Endothelial cell (in vitro differentiated cells): ENCODE data around the gene TUSC1. TPM values are rescaled to one million over a fixed set of nuclear protein-coding genes. Genes with fewer than 3 reads are reported as not detected.
"Not testable (repeated sequence)": the region's sequence is repeated elsewhere in the genome, so short reads cannot be mapped to it uniquely, and the experiment has no call there.

Source experiments
- DNase-seq: peaks from one replicate; pipeline ENCODE4 v3.0.0; 2021; ENCODE audit warnings: low spot score
- H3K27ac Mint-ChIP-seq: one replicate; pipeline ENCODE4 v1.8.0; 2021; ENCODE audit warnings: mixed read lengths, inconsistent platforms; ENCODE audit not compliant: unreplicated experiment
- H3K27me3 Mint-ChIP-seq: one replicate; pipeline ENCODE4 v1.8.0; 2021; ENCODE audit warnings: mild to moderate bottlenecking, moderate library complexity, mixed read lengths, inconsistent platforms; ENCODE audit not compliant: unreplicated experiment
- H3K36me3 Mint-ChIP-seq: one replicate; pipeline ENCODE4 v1.8.0; 2021; ENCODE audit warnings: mild to moderate bottlenecking, low read depth, mixed read lengths, inconsistent platforms; ENCODE audit not compliant: unreplicated experiment
- H3K4me1 Mint-ChIP-seq: one replicate; pipeline ENCODE4 v1.8.0; 2021; ENCODE audit warnings: mild to moderate bottlenecking, mixed read lengths, inconsistent platforms; ENCODE audit not compliant: unreplicated experiment
- H3K4me3 Mint-ChIP-seq: one replicate; pipeline ENCODE4 v1.8.0; 2021; ENCODE audit warnings: mild to moderate bottlenecking, mixed read lengths, inconsistent platforms; ENCODE audit not compliant: unreplicated experiment
- H3K9me3 Mint-ChIP-seq: one replicate; pipeline ENCODE4 v1.8.0; 2021; ENCODE audit warnings: mixed read lengths, inconsistent platforms; ENCODE audit not compliant: unreplicated experiment
- CTCF ChIP-seq: fragments of 200-600 bp; sonication (generic); IDR thresholded peaks from one replicate; pipeline ENCODE4 v1.5.0; 2021; ENCODE audit warnings: antibody characterized with exemption; ENCODE audit not compliant: unreplicated experiment
- total RNA-seq: library from RNA; stranded (reverse); fragmentation: NEBNext Ultra II Directional; extraction: Animal tissue kit (Norgen Biotek cat#: 25700); gene quantifications from one replicate; pipeline ENCODE4 v1.2.1, GENCODE V29; 2021; ENCODE audit not compliant: unreplicated experiment

The TUSC1 gene
- total RNA-seq, 1 donor from 2014 or later, result 3.8 TPM

- Mint-ChIP-seq H3K4me1 (no peaks in the 10 kb centered on the region), H3K27me3 (no peaks in the 10 kb centered on the region), H3K27ac (no peak overlapping the region), H3K4me3 (no peak overlapping the region), H3K36me3 (no peaks in the 10 kb centered on the region), H3K9me3 (no peaks in the 10 kb centered on the region)
- no peak for DNase-seq
- no peak for TF ChIP-seq CTCF
Observed at GRCh38 chr9:25709941-25710340, 31.7 kb upstream of the TUSC1 start.

GRCh38 chr9:25704800-25705199 lies 26.6 kb upstream of the TUSC1 start:
- Mint-ChIP-seq H3K27me3 (no peaks in the 10 kb centered on the region), H3K27ac (no peak overlapping the region), H3K9me3 (no peaks in the 10 kb centered on the region), H3K4me1 (no peaks in the 10 kb centered on the region), H3K4me3 (no peak overlapping the region), H3K36me3 (no peaks in the 10 kb centered on the region)
- TF ChIP-seq CTCF, result no peak
- DNase-seq, result no peak

- Mint-ChIP-seq H3K36me3 (no peaks in the 10 kb centered on the region), H3K27ac (no peak overlapping the region), H3K9me3 (no peaks in the 10 kb centered on the region), H3K4me1 (no peaks in the 10 kb centered on the region), H3K4me3 (no peak overlapping the region), H3K27me3 (no peaks in the 10 kb centered on the region)
- no peak for DNase-seq
- TF ChIP-seq CTCF, result no peak
Observed at GRCh38 chr9:25703701-25704357, 25.6 kb upstream of the TUSC1 start.

- H3K27me3 Mint-ChIP-seq, result no peaks in the 10 kb centered on the region
- H3K27ac Mint-ChIP-seq, result no peak overlapping the region
- no peak overlapping the region for H3K4me3 Mint-ChIP-seq
- TF ChIP-seq CTCF, result no peak
- H3K9me3 Mint-ChIP-seq, result no peaks in the 10 kb centered on the region
- no peaks in the 10 kb centered on the region for H3K36me3 Mint-ChIP-seq
- no peak for DNase-seq
- no peaks in the 10 kb centered on the region for H3K4me1 Mint-ChIP-seq
Observed at GRCh38 chr9:25702536-25702935, 24.3 kb upstream of the TUSC1 start.

GRCh38 chr9:25700899-25701298 lies 22.7 kb upstream of the TUSC1 start:
- not testable (repeated sequence) for DNase-seq, H3K4me3 Mint-ChIP-seq, H3K27me3 Mint-ChIP-seq, H3K36me3 Mint-ChIP-seq, H3K9me3 Mint-ChIP-seq, H3K27ac Mint-ChIP-seq, H3K4me1 Mint-ChIP-seq
